B cell (primary cell): ENCODE data around the gene TMOD2. TPM values are rescaled to one million over a fixed set of nuclear protein-coding genes. Genes with fewer than 3 reads are reported as not detected.
A peak's percentile ranks its signal among the peaks of the same experiment; 100 is the strongest.

ENCODE experiments used
- ATAC-seq: fragments of 200-7000 bp; cut with Tn5 transposase; one replicate; pipeline ENCODE4 v1.10.0; 2021; ENCODE audit warnings: low read depth, mild to moderate bottlenecking, moderate number of reproducible peaks, moderate library complexity
- CTCF ChIA-PET: fragments of 350-600 bp; sonication (Branson Sonifier 250); formaldehyde crosslinking; loops from one replicate; lab custom pipeline; 2021; ENCODE audit warnings: antibody characterized with exemption, inconsistent platforms; lab: Charles Lee
- POLR2A ChIA-PET: fragments of 350-600 bp; sonication (Branson Sonifier 250); formaldehyde crosslinking; loops from one replicate; lab custom pipeline; 2021; ENCODE audit warnings: antibody characterized with exemption; lab: Charles Lee
- DNase-seq: peaks from one replicate; pipeline ENCODE4 v3.0.0; 2013
- H2AFZ ChIP-seq: 2 replicates; pipeline ENCODE4 v1.6.1; 2012; ENCODE audit warnings: mild to moderate bottlenecking, low read depth, low read length; ENCODE audit not compliant: insufficient read depth, poor library complexity, severe bottlenecking
- H3K27ac ChIP-seq, 2 donors: 1 replicate in 1 of 2; 2 replicates in 1 of 2; pipeline ENCODE4 v1.5.1; 2012 to 2013; ENCODE audit warnings: low read length in 2 of 2, mild to moderate bottlenecking in 2 of 2, moderate library complexity in 1 of 2
- H3K27me3 ChIP-seq, 4 experiments: fragments of 200-600 bp in 1 of 4; sonication (generic) in 1 of 4; replicated peaks in 1 of 4; 1 replicate in 2 of 4; 2 replicates in 2 of 4; pipeline versions ENCODE4 v1.6.1 to v1.7.0; 2013 to 2016; ENCODE audit warnings: low read length in 3 of 4, mild to moderate bottlenecking in 2 of 4, mixed read lengths in 1 of 4, moderate library complexity in 1 of 4; ENCODE audit not compliant: insufficient read depth in 4 of 4, control insufficient read depth in 3 of 4; ENCODE audit errors: control extremely low read depth in 1 of 4
- H3K36me3 ChIP-seq, 2 experiments: replicated peaks in 1 of 2; 1 replicate in 1 of 2; 2 replicates in 1 of 2; pipeline versions ENCODE4 v1.6.1 to v1.7.1; 2013; ENCODE audit warnings: low read length in 1 of 2; ENCODE audit not compliant: insufficient read depth in 2 of 2, control insufficient read depth in 1 of 2; ENCODE audit errors: control extremely low read depth in 1 of 2, extremely low read depth in 1 of 2
- H3K4me1 ChIP-seq, 2 donors: fragments of 200-600 bp in 1 of 2; sonication (generic) in 1 of 2; 1 replicate in 1 of 2; 2 replicates in 1 of 2; pipeline versions ENCODE4 v1.5.1 to v1.6.1; 2013 to 2017; ENCODE audit warnings: low read length in 2 of 2; ENCODE audit not compliant: control insufficient read depth in 2 of 2, insufficient read depth in 2 of 2
- H3K4me2 ChIP-seq: replicated peaks from 2 replicates; pipeline ENCODE3; 2012; ENCODE audit warnings: mild to moderate bottlenecking, low read depth, low read length; ENCODE audit not compliant: poor library complexity, severe bottlenecking
- H3K4me3 ChIP-seq, 5 experiments: fragments of 200-600 bp in 1 of 5; sonication (generic) in 1 of 5; 1 replicate in 3 of 5; 2 replicates in 2 of 5; pipeline versions ENCODE4 v1.5.1 to v1.7.0; 2011 to 2016; ENCODE audit warnings: low read length in 4 of 5, mild to moderate bottlenecking in 4 of 5, low read depth in 2 of 5, control low read depth in 1 of 5, moderate library complexity in 1 of 5; ENCODE audit not compliant: insufficient read depth in 1 of 5; ENCODE audit errors: control extremely low read depth in 1 of 5, extremely low read depth in 1 of 5
- H3K79me2 ChIP-seq: fragments of 200-600 bp; sonication (generic); one replicate; pipeline ENCODE4 v1.6.0; 2016; ENCODE audit warnings: low read length; ENCODE audit not compliant: control insufficient read depth, insufficient read depth
- H3K9ac ChIP-seq: fragments of 200-600 bp; sonication (generic); 2 replicates; pipeline ENCODE4 v1.6.1; 2017; ENCODE audit warnings: mild to moderate bottlenecking, low read length, moderate library complexity
- H3K9me3 ChIP-seq, 3 donors: one replicate each; pipeline versions ENCODE4 v1.6.1 to v1.7.1; 2013; ENCODE audit warnings: low read length in 2 of 3; ENCODE audit not compliant: control insufficient read depth in 2 of 3, insufficient read depth in 1 of 3; ENCODE audit errors: control extremely low read depth in 1 of 3
- H4K20me1 ChIP-seq: 2 replicates; pipeline ENCODE4 v1.6.0; 2012; ENCODE audit warnings: mild to moderate bottlenecking, low read length; ENCODE audit not compliant: insufficient read depth, control insufficient read depth, poor library complexity, severe bottlenecking
- H3K27ac Mint-ChIP-seq: one replicate; pipeline ENCODE4 v1.8.0; 2021; ENCODE audit warnings: mixed read lengths
- H3K27me3 Mint-ChIP-seq: one replicate; pipeline ENCODE4 v1.8.0; 2021; ENCODE audit warnings: mixed read lengths
- H3K4me1 Mint-ChIP-seq: one replicate; pipeline ENCODE4 v1.8.0; 2021; ENCODE audit warnings: mixed read lengths
- H3K4me3 Mint-ChIP-seq: one replicate; pipeline ENCODE4 v1.8.0; 2021; ENCODE audit warnings: mixed read lengths
- H3K9me3 Mint-ChIP-seq: one replicate; pipeline ENCODE4 v1.8.0; 2022; ENCODE audit warnings: mixed read lengths; ENCODE audit not compliant: insufficient read depth
- CTCF ChIP-seq: fragments of 200-600 bp; IDR thresholded peaks from one replicate; pipeline ENCODE4 v1.8.0; 2022; ENCODE audit warnings: antibody characterized with exemption, mild to moderate bottlenecking
- EZH2 ChIP-seq: IDR thresholded peaks from 2 replicates; pipeline ENCODE4 v1.6.1; 2012; ENCODE audit warnings: borderline replicate concordance, low read depth, mild to moderate bottlenecking, moderate library complexity, low read length; ENCODE audit not compliant: insufficient read depth, poor library complexity, severe bottlenecking
- WGBS: methylation state at CpG from one replicate; pipeline ENCODE4 v1.1.5; 2013; ENCODE audit warnings: missing lambda C conversion rate; ENCODE audit not compliant: insufficient coverage; 5-methylcytosine and 5-hydroxymethylcytosine counted together
- intact Hi-C: fragments of 100-400 bp; cut with micrococcal nuclease; formaldehyde crosslinking; loops from one replicate; pipeline ENCODE4 v1.10.0; 2022
- polyA plus RNA-seq: library from polyadenylated mRNA; depleted of rRNA; stranded (reverse); fragments of >200 nt; gene quantifications from 2 replicates; pipeline ENCODE4 v1.2.3, GENCODE V29; 2012
- total RNA-seq, 2 donors: library from RNA; stranded (reverse); fragments of 120-200 nt in 1 of 2; gene quantifications; 1 replicate in 1 of 2; 2 replicates in 1 of 2; pipeline versions ENCODE4 v1.2.3 to v1.2.4, GENCODE V29; 2013 to 2022

Gene TMOD2
- total and polyA plus RNA-seq, 2 donors (not counting 1 experiment from before 2014, with no cell fraction given), result 5.7 to 25.9 TPM

- Histone ChIP-seq H3K4me2 (peak overlapping the region; percentile 79), H3K79me2 (peaks cover 97% of the 10 kb centered on the region), H3K27ac (peak overlapping the region; percentile 85 to 92), H3K36me3 (peaks cover 3 to 19% of the 10 kb centered on the region in 2 experiments), H3K9ac (peak overlapping the region; percentile 62), H2AFZ (peak overlapping the region; percentile 4), H3K4me3 (peak overlapping the region; percentile 24 to 76 (median 53)), H3K9me3 (no peaks in the 10 kb centered on the region), H4K20me1 (peaks cover 16% of the 10 kb centered on the region), H3K27me3 (no peaks in the 10 kb centered on the region), H3K4me1 (peaks cover 93 to 100% of the 10 kb centered on the region in 2 donors)
- CTCF ChIA-PET, result interaction anchor here (0.8 to 10.8 kb wide), 5 partner anchors 15 to 82 kb away, joined by 3 to 133 read pairs (median 13); no protein-coding TSS in a partner anchor
- TF ChIP-seq CTCF (no peak), EZH2 (no peak)
- intact Hi-C loops, result loop anchor here (1.0 to 10.0 kb wide), 4 partner anchors 20 to 943 kb away; partner anchors contain the start of genes ATOSA and TMOD2
- Mint-ChIP-seq H3K9me3 (no peaks in the 10 kb centered on the region), H3K4me3 (peak overlapping the region; percentile 88), H3K4me1 (peaks cover 94% of the 10 kb centered on the region), H3K27me3 (no peaks in the 10 kb centered on the region), H3K27ac (peak overlapping the region; percentile 94)
- 25% methylated on average over 3 of the region's 5 CpGs for WGBS
- DNase-seq (peak; percentile 91), ATAC-seq (peak; percentile 72)
- POLR2A ChIA-PET, result interaction anchor here (0.6 to 1.3 kb wide), 2 partner anchors 12 to 50 kb away, joined by 4 to 7 read pairs; no protein-coding TSS in a partner anchor
Measured at GRCh38 chr15:51731549-51732267, 19.7 kb upstream of the TMOD2 start.
